Islet precursor cell (in vitro differentiated cells): ENCODE results near the gene LMBR1L.

Experiments used
- DNase-seq: peaks from one replicate; pipeline ENCODE4 v3.0.0-alpha.2; 2018

LMBR1L gene

DNA sequence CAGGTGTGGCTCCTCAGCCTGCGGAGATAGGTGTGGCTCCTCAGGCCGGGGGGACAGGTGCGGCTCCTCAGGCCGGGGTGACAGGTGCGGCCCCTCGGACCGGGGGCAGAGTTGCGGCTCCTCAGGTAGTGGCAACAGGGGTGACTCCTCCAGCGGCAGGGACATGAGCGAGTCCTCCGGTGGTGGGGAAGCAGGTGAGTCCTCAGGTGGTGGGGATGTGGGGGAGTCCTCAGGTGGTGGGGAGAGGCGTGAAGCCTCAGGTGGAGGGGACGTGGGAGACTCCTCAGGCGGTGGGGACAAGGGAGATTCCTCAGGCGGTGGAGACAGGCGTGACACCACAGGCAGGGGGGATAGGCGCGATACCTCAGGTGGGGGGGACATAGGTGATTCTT is 59.3 kb downstream of the LMBR1L start:
- no peak for DNase-seq

GRCh38 chr12:49050507-49051372 is 59.9 kb downstream of the LMBR1L start:
- DNase-seq, result no peak

DNA sequence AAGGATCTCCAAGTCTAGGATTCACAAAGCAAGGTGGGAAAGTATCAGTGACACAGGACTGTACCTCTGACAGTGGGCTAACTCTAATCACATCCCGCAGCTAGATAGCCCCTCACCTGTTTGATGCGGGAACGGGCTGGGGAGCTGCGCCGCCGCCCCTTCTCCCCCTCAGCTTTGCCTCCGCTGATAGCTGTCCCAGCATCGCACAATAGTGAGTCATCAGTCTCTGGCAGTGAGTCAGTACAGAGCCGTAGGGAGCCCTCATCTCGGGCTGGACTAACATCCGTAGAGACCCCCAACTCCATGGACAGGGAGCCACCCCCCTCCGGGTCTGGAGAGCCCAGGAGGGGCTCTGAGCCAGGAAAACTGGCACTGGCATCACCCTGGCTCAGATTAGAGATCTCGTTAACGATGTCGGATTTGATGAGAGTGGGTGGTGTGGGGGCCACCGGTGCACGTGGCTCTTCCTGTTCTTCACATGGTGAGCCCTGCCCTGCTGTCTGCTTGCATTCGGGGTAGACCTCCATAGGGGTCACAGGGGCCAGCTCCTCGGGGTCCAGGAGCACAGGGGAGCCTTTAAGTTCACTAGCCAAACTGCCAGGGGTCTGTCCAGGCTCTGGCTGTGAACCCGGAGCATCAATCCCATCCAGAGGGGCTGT is 61.0 kb downstream of the LMBR1L start:
- DNase-seq, result peak; percentile 75

DNA sequence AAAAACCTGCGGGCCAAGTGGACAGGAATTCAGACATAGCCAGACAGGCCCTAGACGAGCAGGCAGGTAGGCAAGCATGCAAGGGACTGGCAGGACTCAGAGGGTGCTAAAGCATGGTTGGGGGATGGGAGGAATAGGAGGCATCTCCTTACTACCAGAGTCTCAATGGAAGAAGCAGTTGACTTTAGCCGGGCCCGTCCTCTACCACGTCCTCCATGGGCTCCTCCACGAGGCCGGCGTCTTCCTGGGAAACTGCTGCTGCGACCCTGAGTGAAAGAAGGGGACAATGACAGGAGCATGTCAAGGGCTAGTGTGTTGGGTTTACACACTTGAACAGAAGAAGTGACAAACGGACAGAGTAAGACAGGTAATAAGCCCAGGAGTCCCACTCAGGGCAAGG is 61.7 kb downstream of the LMBR1L start:
- no peak for DNase-seq
